NK-92 treated with Interleukin-12 subunit alpha and Interleukin-12 subunit beta, amount 100 ng/mL, for 24 hours (cell line): ENCODE results near the gene PRSS36.
"Not testable (repeated sequence)": the region's sequence is repeated elsewhere in the genome, so short reads cannot be mapped to it uniquely, and the experiment has no call there.

Experiments used
- DNase-seq: peaks from one replicate; lab custom pipeline; 2025; lab: John Stamatoyannopoulos, UW

The PRSS36 gene

GRCh38 chr16:31149894-31150890 lies at the start of gene PRSS36:
Gene PRSS36 (minus strand): TSS chr16:31150066. CDS start chr16:31150035, 31 bp downstream.
- no peak for DNase-seq

DNA sequence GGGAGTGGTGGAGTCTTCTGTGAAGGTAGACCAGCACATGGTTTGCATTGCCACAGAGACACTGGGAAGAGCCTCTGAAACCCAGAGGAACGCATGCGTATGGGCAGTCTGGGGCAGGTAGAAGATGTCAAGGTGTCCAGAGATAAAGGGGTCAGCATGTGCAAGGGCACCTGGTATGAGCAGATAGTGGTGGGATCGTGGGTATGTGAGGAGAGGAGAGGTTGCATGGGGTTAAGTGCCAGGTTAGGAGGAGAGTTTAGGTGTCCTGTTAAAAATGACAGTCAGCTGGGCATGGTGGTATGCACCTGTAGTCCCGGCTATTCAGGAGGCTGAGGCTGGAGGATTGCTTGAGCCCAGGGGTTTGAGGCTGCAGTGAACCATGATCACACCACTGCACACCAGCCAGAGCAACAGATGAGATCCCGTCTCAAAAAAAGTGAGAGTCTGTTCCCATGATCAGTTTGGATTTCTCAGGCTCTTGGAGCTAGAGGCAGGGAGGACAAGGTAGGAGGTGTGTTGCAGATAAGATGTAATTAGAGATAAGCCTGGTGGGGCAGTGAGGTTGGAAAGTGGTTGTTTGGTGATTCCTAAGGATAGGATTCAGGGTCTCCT lies 49.7 kb upstream of the PRSS36 start:
- DNase-seq: no peak

GRCh38 chr16:31198207-31198882 lies 48.5 kb upstream of the PRSS36 start:
- DNase-seq: no peak

- no peak for DNase-seq
These were observed 46.6 kb upstream of the PRSS36 start for GRCh38 chr16:31196324-31197088.

DNA sequence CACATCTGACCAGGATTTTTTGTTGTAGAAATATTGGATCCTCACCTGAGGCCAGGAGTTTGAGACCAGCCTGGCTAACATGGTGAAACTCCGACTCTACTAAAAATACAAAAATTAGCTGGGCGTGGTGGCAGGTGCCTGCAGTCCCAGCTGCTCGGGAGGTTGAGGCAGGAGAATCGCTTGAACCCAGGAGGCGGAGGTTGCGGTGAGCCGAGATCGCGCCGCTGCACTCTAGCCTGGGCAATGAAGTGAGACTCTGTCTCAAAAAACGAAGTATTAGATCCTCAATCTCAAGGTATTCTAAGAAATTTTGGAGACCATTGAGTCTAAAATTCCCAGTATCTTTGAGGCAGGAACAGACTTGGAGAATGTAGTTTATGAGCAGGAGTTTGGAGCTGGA lies 46.0 kb upstream of the PRSS36 start:
- not testable (repeated sequence) for DNase-seq

- DNase-seq: no peak
These were observed 45.0 kb upstream of the PRSS36 start for GRCh38 chr16:31194898-31195297.

GRCh38 chr16:31193874-31194273 lies 44.0 kb upstream of the PRSS36 start:
- no peak for DNase-seq

DNA sequence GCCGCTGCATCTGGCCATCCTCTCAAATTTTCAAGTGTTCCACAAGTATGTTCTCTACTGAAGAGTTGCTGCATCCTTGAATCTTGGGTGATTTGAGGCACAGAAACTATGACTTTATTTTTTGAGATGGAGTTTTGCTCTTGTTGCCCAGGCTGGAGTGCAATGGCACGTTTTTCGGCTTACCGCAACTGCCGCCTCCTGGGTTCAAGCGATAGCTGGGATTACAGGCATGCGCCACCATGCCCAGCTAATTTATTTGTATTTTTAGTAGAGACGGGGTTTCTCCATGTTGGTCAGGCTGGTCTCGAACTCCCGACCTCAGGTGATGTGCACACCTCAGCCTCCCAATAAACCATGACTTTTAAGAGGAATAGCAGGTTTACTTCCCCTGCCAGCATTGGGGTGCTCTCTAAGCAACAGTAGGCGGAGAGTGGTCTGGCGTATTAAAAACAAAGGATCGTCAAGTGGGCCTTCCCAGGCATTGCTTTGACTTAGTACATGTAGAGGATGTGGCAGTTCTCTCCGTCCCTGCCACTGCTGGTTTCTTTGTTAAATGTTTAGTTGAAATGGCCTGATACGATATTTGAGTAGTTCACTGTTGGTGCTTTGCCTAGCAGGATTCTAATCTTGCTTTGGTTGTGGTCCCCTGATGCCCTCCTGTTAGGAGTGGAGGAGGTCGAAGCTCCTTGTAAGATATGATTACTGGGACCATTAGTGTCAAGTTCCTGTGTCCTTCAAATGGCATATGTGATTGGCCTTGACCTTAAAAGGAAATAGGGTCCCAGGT lies 43.2 kb upstream of the PRSS36 start:
- DNase-seq: no peak

GRCh38 chr16:31191697-31192428 lies 42.0 kb upstream of the PRSS36 start:
- DNase-seq: no peak

GRCh38 chr16:31190818-31191444 lies 41.1 kb upstream of the PRSS36 start:
- no peak for DNase-seq

GRCh38 chr16:31190061-31190460 lies 40.2 kb upstream of the PRSS36 start:
- no peak for DNase-seq

DNA sequence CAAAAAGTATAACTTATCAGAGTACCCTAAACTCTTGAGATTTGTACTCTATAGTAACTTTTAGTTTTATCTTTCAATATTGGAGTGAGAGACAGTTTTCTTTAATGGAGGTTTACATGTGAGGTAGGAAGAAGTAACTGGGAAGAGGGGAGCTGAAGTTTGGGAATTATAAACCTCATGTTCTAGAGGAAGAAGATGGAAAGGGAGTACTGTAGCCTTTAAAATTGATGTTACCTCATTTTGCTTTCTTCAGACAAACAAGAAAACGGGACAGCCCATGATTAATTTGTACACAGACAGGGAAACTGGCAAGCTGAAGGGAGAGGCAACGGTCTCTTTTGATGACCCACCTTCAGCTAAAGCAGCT lies 39.5 kb upstream of the PRSS36 start:
- no peak for DNase-seq

- no peak for DNase-seq
These were observed 38.9 kb upstream of the PRSS36 start for GRCh38 chr16:31188450-31189411.

GRCh38 chr16:31187808-31188189 lies 37.9 kb upstream of the PRSS36 start:
- DNase-seq: no peak

DNA sequence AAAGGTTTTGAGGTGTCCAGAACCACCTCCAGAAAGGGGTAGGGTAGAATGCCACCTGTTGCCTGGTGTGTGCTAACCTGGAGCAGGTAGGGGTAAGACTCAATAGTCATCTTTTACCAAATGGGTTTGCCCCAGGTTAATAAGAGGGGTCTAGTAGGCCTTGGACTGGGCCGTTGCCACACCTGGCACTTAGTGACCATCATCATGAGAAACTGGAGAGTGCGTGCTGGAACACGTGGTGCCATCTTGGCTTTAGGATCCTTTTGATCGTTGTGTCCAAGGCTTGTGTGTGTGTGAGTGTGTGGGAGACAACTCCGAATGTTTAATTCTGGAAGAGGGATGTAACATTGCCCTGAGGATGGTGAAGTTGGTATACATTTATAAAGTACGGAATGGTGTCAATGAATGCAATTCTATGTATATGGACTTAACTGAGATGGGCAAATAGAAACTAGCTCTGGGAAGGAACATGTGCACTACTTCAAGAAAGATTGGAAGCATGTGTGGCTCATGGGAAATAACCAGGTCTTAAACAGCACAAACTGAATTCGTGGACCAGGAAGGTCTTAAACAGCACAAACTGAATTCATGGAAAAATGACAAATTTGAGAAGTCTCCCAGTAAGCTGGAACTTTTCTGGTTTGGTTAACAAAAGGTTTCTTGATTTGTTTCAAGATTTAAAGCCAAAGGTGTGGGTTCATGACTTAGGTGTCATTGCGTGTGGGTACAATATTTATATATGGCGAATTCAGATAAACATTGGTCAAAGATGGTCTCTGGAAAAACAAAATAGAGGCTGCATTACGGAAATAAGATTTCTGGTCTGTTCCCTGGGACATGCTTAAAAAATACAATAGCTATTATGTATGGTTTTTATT lies 37.3 kb upstream of the PRSS36 start:
- DNase-seq: no peak

DNA sequence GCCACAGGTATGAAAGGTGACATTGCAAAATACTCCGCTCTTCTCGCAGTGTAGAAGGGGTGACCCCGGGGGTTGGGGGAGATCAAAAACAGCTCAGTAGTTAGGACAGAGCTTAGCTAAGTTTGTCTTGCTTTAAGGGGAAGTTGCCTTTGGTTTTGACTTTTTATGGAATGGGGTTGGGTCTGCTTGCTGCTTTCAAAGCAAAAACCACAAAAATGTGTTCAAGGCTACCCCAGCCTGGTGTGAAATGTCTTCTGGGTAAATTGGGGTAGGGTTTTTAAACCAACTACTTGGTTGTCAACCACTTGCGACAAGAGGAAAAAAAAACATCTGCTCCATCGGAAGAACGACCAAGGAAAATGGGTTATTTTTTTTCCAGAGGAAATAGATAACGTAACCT lies 36.3 kb upstream of the PRSS36 start:
- no peak for DNase-seq

- DNase-seq: no peak
These were observed 35.5 kb upstream of the PRSS36 start for GRCh38 chr16:31185339-31185738.

- DNase-seq: no peak
These were observed 35.0 kb upstream of the PRSS36 start for GRCh38 chr16:31184888-31185287.
